NCI-H2227 treated with DMSO at 0.1 percent for 48 hours (cell line): ENCODE results near the gene FOXN3.
"Not testable (repeated sequence)": the region's sequence is repeated elsewhere in the genome, so short reads cannot be mapped to it uniquely, and the experiment has no call there.

Experiments
- DNase-seq: peaks from one replicate; lab custom pipeline; 2025; lab: John Stamatoyannopoulos, UW

Gene FOXN3

DNA sequence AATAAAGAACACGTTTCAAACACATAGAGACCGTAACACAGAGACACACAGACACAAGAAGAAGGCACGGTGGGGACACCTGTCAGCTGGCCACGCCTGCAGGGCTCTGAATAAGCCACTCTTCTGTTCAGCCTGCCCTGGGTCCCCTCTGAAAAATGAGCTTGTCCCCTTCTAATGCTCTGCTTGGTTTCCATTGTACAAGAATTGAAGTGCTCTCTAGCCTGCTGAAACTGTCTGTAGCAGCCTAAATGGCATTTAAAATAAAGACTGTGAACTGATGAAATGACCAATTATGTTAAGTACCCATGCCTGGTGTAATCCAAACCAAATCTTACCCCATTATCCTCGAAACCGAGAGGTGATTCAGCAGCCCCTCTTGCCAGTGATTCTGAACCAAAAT is 139.8 kb downstream of the FOXN3 start:
- no peak for DNase-seq

DNA sequence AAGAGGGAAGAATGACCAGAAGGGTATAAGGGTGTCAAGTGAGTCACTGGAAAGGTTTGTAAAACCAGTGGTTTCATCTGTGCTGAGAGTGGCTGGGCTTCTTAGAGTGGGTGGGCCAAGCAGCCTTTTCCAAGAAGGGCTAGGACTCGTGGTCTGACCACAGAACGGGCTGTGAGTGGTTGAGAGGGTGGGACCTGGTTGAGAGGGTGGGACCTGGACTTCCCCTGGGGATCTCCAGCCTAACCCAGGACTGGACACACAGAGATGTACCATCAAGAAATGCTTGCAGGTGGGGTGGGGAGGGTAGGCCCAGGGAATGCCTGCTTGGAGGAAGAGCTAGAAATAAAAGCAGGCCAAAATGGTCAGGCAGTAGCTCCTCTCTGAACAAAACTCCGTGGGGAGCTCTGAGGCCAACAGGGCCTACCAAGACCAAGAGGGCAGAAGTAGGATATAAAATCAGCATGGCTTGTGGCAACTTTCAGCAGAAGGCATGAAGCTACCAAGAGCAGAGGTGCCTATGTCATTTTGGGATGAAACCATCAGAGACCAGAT is 140.5 kb downstream of the FOXN3 start:
- DNase-seq: no peak

DNA sequence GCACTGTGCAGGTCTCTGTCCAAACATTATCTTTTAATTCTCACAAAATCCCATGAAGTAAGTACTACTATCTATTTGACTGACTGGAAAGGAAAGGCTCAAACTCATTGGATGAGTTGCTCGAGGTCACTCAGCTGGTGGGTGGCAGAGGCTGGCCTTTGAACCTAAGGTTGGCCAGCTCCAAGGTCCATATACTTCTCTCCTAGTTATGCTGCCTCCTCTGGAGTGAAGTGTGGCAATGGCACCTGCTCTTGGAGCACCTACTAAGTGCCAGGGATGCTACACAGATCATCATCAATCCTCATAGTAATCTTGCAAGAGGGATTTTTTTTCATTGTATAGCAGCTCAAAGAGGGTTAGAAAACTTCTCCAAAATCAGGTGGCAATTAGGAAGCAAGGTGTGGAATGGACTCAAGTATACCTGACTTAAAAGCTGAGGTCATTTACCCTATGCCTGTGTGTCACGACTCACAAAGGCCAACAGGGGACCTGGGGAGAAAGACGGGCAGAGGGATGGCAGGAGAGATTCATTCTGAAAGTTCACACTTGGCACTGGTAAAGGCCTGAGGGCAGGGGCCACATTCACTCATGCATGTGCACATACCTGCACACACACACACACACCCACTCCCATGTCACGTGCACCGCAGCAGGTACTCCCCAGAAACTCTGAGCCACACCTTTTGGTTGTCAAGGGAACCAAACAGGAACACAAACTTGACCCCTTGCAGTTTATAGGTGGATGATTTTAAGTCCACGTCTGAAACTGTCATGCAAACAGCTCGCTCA is 146.4 kb downstream of the FOXN3 start:
- DNase-seq: no peak

DNA sequence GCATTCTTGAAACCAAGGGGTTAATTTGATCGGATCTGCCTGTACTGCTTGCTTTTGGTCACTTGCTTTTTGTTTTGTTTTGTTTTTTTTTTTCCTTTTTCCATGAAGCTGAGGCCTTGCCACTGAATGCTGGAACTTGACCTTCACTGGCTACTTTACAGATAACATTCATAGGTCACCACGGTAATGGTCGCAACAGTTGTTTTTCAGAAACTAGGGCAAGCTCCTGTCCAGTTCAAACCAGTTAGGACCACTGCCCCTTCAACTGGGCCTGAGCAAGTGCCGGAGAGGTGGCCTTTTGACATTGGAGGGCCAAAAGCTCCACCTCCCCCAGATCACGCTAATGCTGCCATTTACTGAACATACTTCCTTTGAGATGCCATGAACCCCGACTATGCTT is 147.6 kb downstream of the FOXN3 start:
- DNase-seq: no peak

DNA sequence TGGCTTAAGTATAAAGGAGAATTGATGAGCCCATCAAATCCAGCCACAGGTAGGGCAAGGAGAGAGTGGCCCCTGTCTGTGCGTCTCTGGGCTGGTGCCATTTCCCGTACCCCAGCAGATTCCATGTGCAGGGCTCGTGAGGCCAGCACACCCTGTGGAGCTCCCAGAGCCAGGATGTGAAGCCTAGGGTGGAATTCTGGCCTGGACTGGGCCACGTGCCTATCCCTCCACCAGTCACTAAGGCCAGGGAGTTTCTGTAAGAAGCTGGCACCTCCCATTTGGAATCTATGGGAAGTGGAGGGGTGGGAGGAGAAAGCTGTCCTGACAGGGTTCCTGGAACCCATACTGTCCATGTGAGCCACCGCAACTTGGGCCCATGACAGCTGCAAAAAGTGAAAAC is 148.5 kb downstream of the FOXN3 start:
- no peak for DNase-seq

DNA sequence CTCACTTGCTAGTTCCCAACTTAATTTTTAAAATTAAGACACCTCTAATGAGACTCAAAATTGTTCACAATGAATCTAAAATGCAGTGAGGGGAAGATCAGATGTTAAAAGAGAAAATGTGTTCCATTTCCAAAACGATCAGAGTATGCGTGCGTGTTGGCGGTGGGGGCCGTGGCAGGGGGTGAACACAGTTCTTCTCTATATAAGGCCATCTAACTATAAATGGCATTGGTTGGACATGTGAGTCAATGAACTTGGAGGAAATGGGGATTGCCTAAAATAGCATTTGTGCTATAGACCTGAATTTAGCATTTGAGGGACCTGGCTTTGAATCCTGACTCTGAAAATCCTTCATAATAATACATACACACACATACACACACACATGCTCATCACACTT is 149.4 kb downstream of the FOXN3 start:
- no peak for DNase-seq

DNA sequence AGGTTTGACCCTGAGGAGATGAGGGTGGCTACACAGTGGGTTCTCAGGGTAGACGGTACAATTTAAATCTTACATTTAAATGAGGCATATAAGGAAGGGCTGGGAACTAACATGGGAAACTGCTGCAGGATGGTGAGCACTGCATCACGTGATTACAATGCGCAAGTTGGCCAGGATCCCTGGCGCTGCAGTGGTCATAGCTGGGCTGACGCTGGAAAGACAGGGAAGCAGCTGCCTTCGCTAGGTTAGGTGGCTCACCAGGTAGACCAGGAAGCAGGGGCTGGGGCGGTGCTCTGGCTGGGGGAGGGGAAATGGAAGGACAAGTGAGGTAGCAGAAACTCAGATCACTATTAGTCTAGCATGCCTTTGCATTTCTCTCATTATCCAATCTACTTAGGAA is 149.9 kb downstream of the FOXN3 start:
- no peak for DNase-seq

DNA sequence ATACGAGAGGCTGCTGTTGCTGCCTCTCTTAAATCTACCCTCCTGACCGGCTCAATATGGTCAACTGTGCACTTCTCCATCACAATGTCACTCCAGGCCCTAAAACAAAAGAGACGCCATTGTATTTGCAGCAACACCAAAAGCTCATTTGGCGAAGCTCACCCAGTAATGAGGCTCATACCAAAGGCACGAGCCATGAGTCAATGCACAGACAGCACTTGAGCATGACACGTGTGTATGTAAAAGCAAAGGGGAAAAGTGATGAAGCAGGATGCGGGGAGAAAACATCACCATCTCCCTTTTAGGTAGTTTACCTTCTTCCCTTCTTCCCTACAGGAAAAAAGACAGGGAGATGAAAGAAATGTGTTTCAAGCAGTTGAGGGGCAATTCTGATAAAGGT is 150.3 kb downstream of the FOXN3 start:
- no peak for DNase-seq

DNA sequence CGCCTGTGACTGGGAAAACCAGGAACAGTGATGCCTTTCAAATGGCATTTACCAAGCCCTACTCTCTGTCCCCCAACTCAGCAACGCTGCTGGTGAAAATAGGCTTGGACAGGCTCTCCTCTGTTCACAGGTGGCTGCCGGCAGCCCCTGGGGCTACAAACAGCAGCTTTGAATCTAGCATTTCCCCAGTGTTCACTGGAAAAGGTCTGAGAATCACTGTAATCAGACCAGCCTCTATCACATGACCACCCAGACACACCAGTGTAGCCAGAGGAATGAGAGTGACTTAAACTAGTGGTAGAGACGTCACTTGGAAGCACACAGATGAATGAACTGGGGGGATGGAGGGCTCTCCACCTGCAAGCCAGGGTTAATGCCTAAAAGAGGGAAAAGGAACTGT is 151.8 kb downstream of the FOXN3 start:
- DNase-seq: no peak

DNA sequence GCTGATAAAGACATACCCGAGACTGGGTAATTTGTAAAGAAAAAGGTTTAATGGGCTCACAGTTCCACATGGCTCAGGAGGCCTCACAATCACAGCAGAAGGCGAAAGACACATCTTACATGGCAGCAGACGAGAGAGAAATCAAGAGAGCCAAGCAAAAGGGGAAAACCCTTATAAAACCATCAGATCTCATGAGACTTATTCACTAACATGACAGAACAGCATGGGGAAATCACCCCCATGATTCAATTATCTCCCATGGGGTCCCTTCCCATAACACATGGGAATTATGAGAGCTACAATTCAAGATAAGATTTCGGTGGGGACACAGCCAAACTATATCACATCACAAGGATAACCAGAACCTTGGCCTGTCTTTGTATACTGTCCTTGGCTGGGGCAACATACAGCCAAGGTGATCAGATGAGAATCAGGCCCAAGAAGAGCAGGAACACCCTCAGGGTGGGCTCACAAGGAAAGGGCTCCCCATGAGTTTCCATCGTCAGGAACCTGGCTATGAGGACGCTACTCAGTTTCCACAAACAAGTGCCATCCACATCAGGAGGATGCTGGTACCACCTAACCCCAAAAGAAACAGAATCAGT is 152.7 kb downstream of the FOXN3 start:
- no peak for DNase-seq

DNA sequence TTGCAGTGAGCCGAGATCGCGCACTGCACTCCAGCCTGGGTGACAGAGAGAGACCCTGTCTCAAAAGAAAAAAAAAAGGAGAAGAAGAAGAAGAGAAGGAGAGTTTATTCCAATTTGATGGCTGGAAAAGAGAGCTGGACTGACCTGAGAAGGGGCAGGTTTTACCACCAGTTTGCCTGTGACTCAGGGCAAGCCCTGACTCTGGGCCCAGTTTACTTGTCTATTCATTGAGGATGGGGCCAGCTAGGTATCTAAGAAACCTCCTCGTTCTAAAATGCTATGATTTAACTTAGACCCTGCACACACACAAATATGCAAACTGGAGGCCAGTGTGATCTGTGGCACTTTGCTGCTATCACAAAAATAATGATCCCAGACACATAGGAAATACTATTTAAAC is 155.0 kb downstream of the FOXN3 start:
- DNase-seq: no peak

DNA sequence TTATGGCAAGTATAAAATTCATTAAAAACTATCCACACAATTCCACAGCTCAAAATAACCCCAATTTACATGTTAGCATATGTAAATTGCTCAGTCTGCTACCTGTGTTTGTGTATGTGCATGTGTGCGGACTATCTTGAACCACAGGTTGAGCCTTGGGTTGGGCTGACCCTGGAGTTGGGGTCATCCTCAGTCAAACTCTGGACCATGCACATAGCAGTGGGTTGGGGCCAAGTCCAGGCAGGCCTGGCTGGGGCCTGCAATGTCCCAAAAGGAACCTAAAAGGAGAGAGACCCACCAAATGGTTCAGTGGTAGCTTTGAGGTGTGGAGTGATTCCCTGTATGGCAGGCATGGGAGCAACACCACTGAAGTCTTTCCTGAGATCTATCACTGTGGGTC is 156.1 kb downstream of the FOXN3 start:
- DNase-seq: no peak

DNA sequence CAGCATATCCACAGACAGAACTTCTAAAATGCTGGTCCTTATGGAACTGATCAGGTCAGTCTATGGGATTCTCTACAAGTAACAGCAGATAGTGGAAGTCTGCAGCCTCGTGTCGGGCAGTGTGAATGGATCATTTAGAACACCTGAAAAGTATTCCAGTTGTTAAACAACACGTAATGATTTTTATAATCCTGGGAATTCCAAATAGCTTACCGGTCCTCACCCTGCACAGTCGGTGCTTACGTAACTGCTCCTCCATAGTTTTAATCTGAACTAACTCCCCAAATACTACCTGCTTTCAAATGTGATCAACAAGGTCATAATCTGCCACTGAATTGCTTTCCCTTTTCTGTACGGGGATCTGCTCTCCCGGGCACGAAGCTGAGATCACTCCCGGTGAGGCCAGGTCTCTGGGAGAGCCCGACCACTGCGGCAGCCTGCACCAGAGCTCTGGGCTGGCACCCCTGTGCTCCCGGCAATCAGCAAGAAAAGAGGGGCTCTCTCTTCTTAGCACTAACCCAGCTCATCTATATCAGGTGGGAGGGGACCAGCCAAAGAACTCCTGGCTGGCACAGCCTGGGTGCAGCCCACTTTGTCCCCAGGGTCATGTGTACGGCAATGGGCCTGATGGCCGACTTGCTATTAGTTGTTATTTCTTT is 157.0 kb downstream of the FOXN3 start:
- DNase-seq: no peak

DNA sequence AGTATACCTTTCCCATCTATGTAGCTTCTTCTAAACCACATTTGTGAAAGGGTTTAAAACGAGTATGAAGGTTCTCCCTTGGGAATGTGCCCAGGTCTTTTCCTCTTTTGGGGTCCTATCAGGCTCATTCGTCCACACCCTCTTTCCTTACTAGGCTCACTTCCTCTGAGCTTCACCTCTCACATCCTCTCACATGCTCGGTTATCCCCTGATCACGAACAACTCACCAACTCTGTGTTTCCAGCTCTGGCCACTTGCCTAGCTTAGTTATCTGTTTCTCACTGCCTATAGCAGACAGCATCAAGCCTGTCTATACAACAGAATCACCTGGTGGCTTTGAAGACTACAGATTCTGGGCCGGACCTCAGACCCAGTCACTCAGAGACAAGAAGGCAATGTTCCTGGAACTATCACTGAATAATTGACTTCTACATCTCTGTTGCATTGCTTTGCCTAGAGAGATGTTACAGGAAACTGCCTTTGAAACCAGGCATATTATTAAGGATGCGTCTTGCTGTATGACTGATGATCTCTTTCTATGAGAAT is 158.2 kb downstream of the FOXN3 start:
- DNase-seq: no peak

DNA sequence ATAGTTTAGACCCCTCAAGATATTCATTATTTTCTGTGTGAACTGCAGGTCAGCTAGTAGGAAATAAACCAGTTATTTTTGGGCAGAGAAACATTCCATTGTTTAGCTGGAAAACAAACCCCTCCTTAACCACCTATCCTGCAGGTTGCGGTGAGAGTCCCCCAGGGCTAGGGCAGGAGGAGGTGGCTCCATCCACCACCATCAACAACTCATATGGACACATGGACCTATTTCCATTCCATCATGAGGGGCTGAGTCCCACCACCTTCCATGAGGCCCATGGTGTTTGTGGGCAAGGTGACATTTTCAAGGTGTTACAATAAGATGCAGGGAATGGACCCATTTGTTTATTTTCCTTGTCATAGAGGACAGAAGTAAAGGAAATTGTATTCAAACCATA is 160.1 kb downstream of the FOXN3 start:
- no peak for DNase-seq

DNA sequence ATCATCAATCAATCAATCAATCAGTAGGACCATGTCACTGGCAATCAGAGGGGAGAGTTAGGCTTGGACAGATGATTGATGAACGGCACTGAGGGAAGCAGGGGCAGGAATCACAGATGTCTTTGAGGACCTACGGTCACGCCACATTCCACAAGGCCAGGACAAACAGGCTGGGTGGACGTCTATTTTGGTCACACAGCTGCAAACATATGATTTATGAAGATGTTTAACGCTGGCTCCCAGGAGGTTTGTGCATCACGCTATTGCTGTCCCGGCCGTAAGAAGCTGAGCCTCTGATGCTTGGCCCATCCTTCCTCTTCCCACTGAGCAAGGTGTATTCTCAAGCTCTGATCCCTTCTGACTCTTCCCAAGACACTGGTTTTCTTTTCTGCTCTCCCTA is 160.8 kb downstream of the FOXN3 start:
- DNase-seq: no peak

DNA sequence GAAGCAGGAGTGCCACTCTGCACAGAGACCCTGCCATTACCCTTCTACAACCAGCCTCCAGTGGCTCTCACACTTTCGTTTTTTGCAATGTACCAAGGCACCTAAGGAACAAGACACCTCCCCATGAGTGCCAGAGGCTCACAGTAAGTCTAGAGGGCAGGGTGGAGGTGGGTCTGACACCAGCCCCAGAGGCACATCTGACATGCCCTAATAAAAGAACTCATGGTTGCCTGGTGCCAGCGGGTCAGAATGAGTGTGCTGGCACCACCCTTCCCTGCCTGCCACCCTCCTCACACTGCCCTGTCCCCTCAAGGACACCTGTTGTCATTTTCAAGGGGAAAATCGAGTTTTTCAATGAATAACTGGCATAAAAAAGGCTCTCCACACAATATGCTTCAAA is 161.2 kb downstream of the FOXN3 start:
- no peak for DNase-seq

DNA sequence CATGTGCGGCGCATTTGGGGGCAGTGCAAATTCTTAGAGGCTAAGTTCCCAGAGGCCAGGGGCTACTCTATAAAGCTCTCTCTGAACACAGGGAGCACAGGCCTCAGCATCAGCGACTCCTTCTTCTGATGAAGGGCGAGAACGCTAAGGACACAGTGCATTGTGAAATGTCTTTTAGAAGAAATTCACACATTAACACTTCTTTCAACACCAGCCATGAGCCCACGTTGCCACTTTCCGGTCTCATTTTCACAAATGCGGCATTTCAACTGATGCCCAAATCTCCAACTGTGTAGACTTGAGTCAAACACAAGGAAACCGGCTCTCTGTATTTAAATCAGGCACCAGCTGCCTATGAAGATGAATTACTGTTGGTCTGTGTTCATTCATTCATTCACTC is 162.0 kb downstream of the FOXN3 start:
- no peak for DNase-seq

DNA sequence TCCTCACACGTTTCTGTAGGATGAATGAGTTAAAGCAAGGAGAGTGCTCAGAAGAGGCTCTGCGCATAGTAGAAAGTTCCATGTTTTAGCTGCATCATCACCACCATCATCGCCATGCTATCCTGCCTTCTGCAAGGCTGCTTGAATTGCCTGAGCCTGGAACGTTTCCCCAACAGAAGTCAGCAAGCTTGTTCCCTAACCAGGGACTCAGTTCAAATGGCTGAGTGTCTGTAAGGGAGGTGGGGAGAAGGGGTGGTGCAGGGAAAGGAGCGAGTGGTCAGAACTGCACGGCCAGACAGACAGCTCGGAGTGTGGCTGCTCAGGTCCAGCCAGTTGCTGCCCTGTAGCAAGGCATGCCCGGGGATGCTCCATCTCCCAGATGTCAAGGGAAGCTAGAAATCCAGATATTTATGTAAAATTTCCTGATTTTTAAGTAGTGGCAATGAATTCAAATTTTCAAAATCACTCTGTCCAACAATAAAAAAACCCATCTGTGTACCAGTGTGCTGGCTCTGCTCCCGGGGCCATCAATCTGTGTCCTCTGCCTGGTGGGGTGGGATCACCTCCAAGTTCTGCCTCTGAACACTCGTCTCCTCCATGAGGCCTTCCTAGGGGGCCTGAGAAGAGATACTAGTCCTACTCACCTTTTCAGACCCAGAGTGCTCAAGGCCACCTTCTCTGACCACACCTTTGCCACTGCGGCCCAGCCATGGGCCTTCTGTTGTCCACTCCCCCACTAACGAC is 162.7 kb downstream of the FOXN3 start:
- DNase-seq: no peak

DNA sequence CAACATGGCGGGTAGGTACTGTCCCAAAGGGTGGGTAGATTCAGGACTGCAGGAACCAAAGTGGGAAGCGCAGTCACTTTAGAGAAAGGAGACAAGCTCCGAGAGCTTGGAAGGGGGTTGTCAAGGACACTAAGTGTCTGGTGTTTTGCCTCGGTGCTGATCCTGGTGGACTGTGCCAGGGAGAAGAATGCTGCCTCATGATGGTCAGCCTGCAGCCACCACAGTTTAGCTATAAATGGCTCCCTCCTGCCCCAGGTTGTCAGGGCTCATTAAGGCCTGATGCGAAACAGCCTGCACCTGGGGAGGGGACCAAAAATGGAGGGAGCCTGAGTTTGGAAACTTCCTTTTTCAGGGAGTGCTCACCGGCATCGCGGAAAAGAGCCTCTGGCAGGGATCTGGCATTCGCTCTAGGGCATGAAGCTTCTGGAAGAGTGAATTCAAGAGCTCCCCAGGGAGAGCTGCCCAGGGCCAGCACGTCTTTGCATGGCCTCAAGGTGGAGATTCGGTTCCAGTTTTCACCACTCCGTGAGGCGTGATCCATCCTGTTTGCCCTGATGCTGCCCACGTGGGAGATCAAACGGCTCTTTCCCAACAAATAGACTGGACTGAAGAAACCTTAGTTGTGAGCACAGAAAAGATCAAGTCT is 164.0 kb downstream of the FOXN3 start:
- no peak for DNase-seq

DNA sequence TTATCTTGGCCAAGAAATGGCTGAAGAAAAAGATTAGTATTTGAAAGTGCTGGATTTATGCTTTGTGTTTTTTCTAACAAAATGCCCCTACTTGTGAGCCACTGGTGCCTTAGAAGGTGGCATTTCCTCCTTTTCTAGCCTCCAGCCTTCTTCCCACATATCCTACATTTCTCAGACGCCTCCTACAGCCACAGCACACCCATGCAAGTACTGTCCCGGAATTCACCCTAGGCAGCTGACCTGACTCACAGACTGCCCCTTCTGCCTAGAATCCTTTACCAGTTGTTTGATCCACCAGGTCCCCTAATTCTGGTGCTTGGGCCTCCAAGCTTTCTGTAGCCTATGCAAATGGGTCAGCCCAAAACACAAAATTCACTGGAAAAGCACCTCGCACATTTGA is 166.0 kb downstream of the FOXN3 start:
- DNase-seq: no peak

DNA sequence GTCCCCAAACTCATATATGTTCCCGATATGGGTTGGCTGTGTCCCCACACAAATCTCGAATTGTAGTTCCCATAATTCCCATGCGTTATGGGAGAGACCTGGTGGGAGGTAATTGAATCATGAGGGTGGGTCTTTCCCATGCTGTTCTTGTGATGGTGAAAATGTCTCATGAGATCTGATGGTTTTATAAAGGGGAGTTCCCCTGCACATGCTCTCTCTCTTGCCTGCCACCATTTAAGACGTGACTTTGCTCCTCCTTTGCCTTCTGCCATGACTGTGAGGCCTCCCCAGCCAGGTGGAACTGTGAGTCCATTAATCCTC is 166.4 kb downstream of the FOXN3 start:
- DNase-seq: not testable (repeated sequence)
